ENCODE results near the gene HSPA1A.
"Not testable (repeated sequence)": the region's sequence is repeated elsewhere in the genome, so short reads cannot be mapped to it uniquely, and the experiment has no call there.

Gene HSPA1A

GRCh38 chr6:31813465-31813849 is 1.9 kb upstream of the HSPA1A start:
- DNase-seq, result no peak

- peak; percentile 92 for DNase-seq
Measured at GRCh38 chr6:31814677-31815024, 692 bp upstream of the HSPA1A start.

GRCh38 chr6:31817133-31817928 is 2.0 kb downstream of the HSPA1A start:
- DNase-seq, result not testable (repeated sequence)

- not testable (repeated sequence) for DNase-seq
Measured at GRCh38 chr6:31817929-31818511, 2.7 kb downstream of the HSPA1A start.

GRCh38 chr6:31819871-31820299 is 4.5 kb downstream of the HSPA1A start:
- DNase-seq, result no peak

GRCh38 chr6:31820399-31820798 is 5.1 kb downstream of the HSPA1A start:
- DNase-seq, result not testable (repeated sequence)

GRCh38 chr6:31821301-31822035 is 6.1 kb downstream of the HSPA1A start:
- no peak for DNase-seq

- DNase-seq, result no peak
Measured at GRCh38 chr6:31822036-31822821, 6.9 kb downstream of the HSPA1A start.

GRCh38 chr6:31823592-31824196 is 8.4 kb downstream of the HSPA1A start:
- not testable (repeated sequence) for DNase-seq

GRCh38 chr6:31825553-31825952 is 10.2 kb downstream of the HSPA1A start:
- no peak for DNase-seq

GRCh38 chr6:31826793-31827285 is 11.5 kb downstream of the HSPA1A start:
- DNase-seq, result peak; percentile 58

GRCh38 chr6:31827286-31828079 is 12.1 kb downstream of the HSPA1A start, which contains the start of gene HSPA1B:
Gene HSPA1B, plus strand, starts transcription at chr6:31827738. Its CDS starts 213 bp downstream, at chr6:31827951.
- DNase-seq, result peak; percentile 99

- DNase-seq, result peak; percentile 52
Measured at GRCh38 chr6:31829633-31830283, 14.4 kb downstream of the HSPA1A start.

- no peak for DNase-seq
Measured at GRCh38 chr6:31830886-31831335, 15.6 kb downstream of the HSPA1A start.

- no peak for DNase-seq
Measured at GRCh38 chr6:31831350-31832215, 16.2 kb downstream of the HSPA1A start.

GRCh38 chr6:31834367-31835250 is 19.3 kb downstream of the HSPA1A start:
- DNase-seq, result peak; percentile 96

GRCh38 chr6:31836047-31836473 is 20.7 kb downstream of the HSPA1A start:
- DNase-seq, result peak; percentile 50

All from NCI-H2029 (cell line).